Measurements from ENCODE around the gene MBD3L1. TPM values are rescaled to one million over a fixed set of nuclear protein-coding genes. Genes with fewer than 3 reads are reported as not detected.

Gene MBD3L1
- total and polyA plus RNA-seq, 7 donors: not detected

DNA sequence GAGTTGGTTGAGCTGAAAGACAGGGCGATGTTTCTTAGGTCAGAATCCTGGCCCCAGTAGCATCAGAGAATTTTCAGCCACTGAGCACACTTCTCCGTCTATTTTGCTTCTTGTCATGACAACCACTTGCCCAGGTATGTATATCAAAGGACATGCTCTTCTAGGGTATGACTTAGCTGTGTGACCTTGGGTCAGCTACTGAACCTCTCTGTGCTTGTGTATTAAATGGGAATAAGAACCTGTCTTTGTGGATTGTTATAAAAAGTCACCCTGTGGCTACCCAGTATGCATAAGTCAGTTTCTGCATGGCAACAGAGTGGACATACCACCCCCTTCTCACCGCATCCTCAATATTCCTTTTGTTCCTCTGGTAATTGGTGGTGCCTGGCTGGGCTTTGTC is 26.1 kb downstream of the MBD3L1 start:
- peaks cover 0 to 10% (median 0%) of the 10 kb centered on the region in 3 donors for H3K27me3 ChIP-seq
- WGBS, 2 donors: 87 to 89% methylated on average over 3 of the region's 3 CpGs
- H3K9me3 ChIP-seq: no peaks in the 10 kb centered on the region
- no peaks in the 10 kb centered on the region for H3K36me3 ChIP-seq
- H3K27ac ChIP-seq: no peak overlapping the region
- intact Hi-C loops (cut with DNase I): no loop called here
- TF ChIP-seq EP300 (IDR thresholded peaks at IDR 0.05) (no peak), POLR2A (IDR thresholded peaks at IDR 0.05) (no peak), CTCF (IDR thresholded peaks at IDR 0.05) (no peak), POLR2AphosphoS5 (IDR thresholded peaks at IDR 0.05) (no peak)
- DNase-seq: no peak
- H3K4me3 ChIP-seq: no peak overlapping the region
- no peaks in the 10 kb centered on the region for H3K4me1 ChIP-seq

DNA sequence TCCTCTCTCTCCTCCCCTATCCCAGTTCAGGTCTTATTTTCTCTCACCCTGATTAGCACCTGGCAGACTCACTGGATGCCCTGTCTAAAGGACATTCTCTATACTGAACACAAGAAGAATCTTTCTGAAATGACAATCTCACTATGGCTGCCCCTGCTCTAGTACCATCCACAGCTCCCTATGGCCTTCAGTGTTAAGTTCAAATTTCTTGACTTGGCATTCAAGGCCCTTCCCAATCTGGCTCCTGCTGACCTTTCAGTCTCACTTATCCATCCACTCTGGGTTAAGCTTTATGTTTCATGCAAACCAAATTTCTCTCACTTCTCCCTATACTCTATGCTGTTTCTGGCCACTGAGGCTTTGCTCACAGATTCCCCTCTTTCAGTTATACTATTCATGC is 34.2 kb downstream of the MBD3L1 start:
- TF ChIP-seq EP300 (IDR thresholded peaks at IDR 0.05): no peak
- no peak for TF ChIP-seq POLR2A (IDR thresholded peaks at IDR 0.05)
- TF ChIP-seq POLR2AphosphoS5 (IDR thresholded peaks at IDR 0.05): no peak
- TF ChIP-seq CTCF (IDR thresholded peaks at IDR 0.05): no peak
- H3K4me3 ChIP-seq: no peak overlapping the region
- intact Hi-C loops (cut with DNase I): no loop called here

GRCh38 chr19:8877854-8878705 is 45.9 kb downstream of the MBD3L1 start:
- WGBS, 2 donors: 30 to 32% methylated on average over 6 of the region's 6 CpGs
- intact Hi-C loops (cut with DNase I): no loop called here
- peaks cover 0 to 3% (median 0%) of the 10 kb centered on the region in 4 donors for H3K9me3 ChIP-seq

More for the DNA sequence above, 34.2 kb downstream of the MBD3L1 start:
- H3K27ac ChIP-seq: no peak overlapping the region
- no peak for DNase-seq
- no peaks in the 10 kb centered on the region for H3K4me1 ChIP-seq
- peaks cover 0 to 5% (median 0%) of the 10 kb centered on the region in 3 donors for H3K27me3 ChIP-seq
- no peaks in the 10 kb centered on the region for H3K36me3 ChIP-seq
- H3K9me3 ChIP-seq: no peaks in the 10 kb centered on the region

DNA sequence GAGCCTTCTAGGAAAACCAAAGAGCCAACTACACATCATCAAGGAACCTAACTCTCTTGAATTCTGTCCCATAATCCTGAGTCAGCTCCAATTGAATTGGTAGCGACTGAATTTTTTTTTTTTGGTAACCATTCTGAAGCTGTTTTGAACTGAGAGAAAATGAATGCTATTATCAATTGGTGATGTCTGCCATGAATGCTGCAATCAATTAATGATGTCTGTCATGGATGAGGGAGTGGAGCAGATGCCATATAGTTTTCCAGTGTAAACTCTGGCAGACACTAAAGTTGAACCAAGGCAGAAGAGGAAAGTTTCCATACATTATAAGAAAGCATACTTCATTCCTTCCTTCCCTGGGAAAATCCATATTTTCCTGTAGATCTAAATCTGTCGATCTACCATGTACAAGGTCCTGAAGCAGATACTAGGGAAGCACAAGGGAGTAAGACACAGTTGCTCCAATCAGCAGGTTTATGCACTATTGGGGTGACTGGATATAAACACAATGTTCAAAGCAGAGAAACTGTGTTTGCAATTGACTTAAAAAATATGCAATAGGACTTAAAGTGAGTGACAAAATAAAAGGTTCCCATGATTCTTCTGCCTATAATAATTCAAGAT is 48.8 kb downstream of the MBD3L1 start:
- peaks cover 0 to 3% (median 0%) of the 10 kb centered on the region in 4 donors for H3K9me3 ChIP-seq
- H3K27ac ChIP-seq: no peak overlapping the region
- H3K36me3 ChIP-seq: no peaks in the 10 kb centered on the region
- intact Hi-C loops (cut with DNase I): no loop called here
- 74 to 79% methylated on average over 2 of the region's 2 CpGs for WGBS, 2 donors
- peaks cover 0 to 4% (median 0%) of the 10 kb centered on the region in 3 donors for H3K27me3 ChIP-seq
- no peak overlapping the region for H3K4me3 ChIP-seq
- no peak for DNase-seq
- TF ChIP-seq CTCF (IDR thresholded peaks at IDR 0.05) (no peak), POLR2A (IDR thresholded peaks at IDR 0.05) (no peak), POLR2AphosphoS5 (IDR thresholded peaks at IDR 0.05) (no peak), EP300 (IDR thresholded peaks at IDR 0.05) (no peak)
- H3K4me1 ChIP-seq: no peaks in the 10 kb centered on the region

More at GRCh38 chr19:8877854-8878705, 45.9 kb downstream of the MBD3L1 start:
- peaks cover 0 to 7% (median 0%) of the 10 kb centered on the region in 3 donors for H3K27me3 ChIP-seq
- DNase-seq: no peak
- H3K27ac ChIP-seq: no peak overlapping the region
- TF ChIP-seq CTCF (IDR thresholded peaks at IDR 0.05) (no peak), POLR2AphosphoS5 (IDR thresholded peaks at IDR 0.05) (no peak), POLR2A (IDR thresholded peaks at IDR 0.05) (no peak), EP300 (IDR thresholded peaks at IDR 0.05) (no peak)
- H3K4me1 ChIP-seq: no peaks in the 10 kb centered on the region
- H3K36me3 ChIP-seq: no peaks in the 10 kb centered on the region
- H3K4me3 ChIP-seq: no peak overlapping the region

Data from sigmoid colon (tissue), 7 donors.